ENCODE data around the gene B4GALT5.

GRCh38 chr20:49748525-49748838 lies 34.8 kb upstream of the B4GALT5 start:
- TF ChIP-seq POLR2A (IDR thresholded peaks at IDR 0.05; ENCODE audit: low read length) (no peak), GATA1 (IDR thresholded peaks at IDR 0.05; ENCODE audit: low read depth, low read length) (no peak)

All from erythroblast (primary cell).